DND-41 (cell line): ENCODE results near the gene FFAR2.

Experiments
- ATAC-seq: fragments of 200-7000 bp; cut with Tn5 transposase; 3 replicates; pipeline ENCODE4 v1.9.1; 2021; ENCODE audit warnings: low read depth; ENCODE audit not compliant: insufficient read depth
- DNase-seq: peaks from one replicate; pipeline ENCODE4 v3.0.0-alpha.2; 2020
- H2AFZ ChIP-seq: 2 replicates; pipeline ENCODE4 v1.6.0; 2012; ENCODE audit warnings: low read depth, low read length
- H3K27ac ChIP-seq: 2 replicates; pipeline ENCODE4 v1.5.1; 2012; ENCODE audit warnings: low read length, inconsistent platforms
- H3K27me3 ChIP-seq: fragments of 200-600 bp; sonication (generic); 2 replicates; pipeline ENCODE4 v1.6.0; 2012; ENCODE audit warnings: low read length, mild to moderate bottlenecking, inconsistent platforms; ENCODE audit not compliant: insufficient read depth, poor library complexity
- H3K36me3 ChIP-seq: 2 replicates; pipeline ENCODE4 v1.5.1; 2012; ENCODE audit warnings: low read length, inconsistent platforms; ENCODE audit not compliant: insufficient read depth
- H3K4me1 ChIP-seq: 2 replicates; pipeline ENCODE4 v1.5.1; 2012; ENCODE audit warnings: mild to moderate bottlenecking, low read length; ENCODE audit not compliant: insufficient read depth
- H3K4me2 ChIP-seq: 2 replicates; pipeline ENCODE4 v1.6.0; 2012; ENCODE audit warnings: mild to moderate bottlenecking, moderate library complexity, low read length, inconsistent platforms; ENCODE audit not compliant: insufficient read depth
- H3K4me3 ChIP-seq, 2 experiments: fragments of 200-600 bp in 1 of 2; shearing (Covaris generic) in 1 of 2; 2 replicates each; pipeline ENCODE4 v1.5.1; 2012 to 2016; ENCODE audit warnings: inconsistent platforms in 2 of 2, low read length in 2 of 2, mild to moderate bottlenecking in 2 of 2, low read depth in 1 of 2, moderate library complexity in 1 of 2
- H3K79me2 ChIP-seq: 2 replicates; pipeline ENCODE4 v1.6.0; 2012; ENCODE audit warnings: low read length, inconsistent platforms; ENCODE audit not compliant: insufficient read depth
- H3K9ac ChIP-seq: 2 replicates; pipeline ENCODE4 v1.6.0; 2012; ENCODE audit warnings: low read depth, mild to moderate bottlenecking, inconsistent platforms, low read length, moderate library complexity
- H3K9me3 ChIP-seq: 2 replicates; pipeline ENCODE4 v1.5.1; 2012; ENCODE audit warnings: low read length, moderate library complexity, mild to moderate bottlenecking, inconsistent platforms; ENCODE audit not compliant: insufficient read depth, severe bottlenecking
- H4K20me1 ChIP-seq: 2 replicates; pipeline ENCODE4 v1.6.0; 2012; ENCODE audit warnings: low read length; ENCODE audit not compliant: insufficient read depth
- CTCF ChIP-seq: IDR thresholded peaks from 2 replicates; pipeline ENCODE4 v1.5.1; 2012; ENCODE audit warnings: borderline replicate concordance, low read length, moderate library complexity, mild to moderate bottlenecking; ENCODE audit not compliant: poor library complexity, severe bottlenecking; ENCODE audit errors: extremely low read depth
- EZH2 ChIP-seq: IDR thresholded peaks from 3 replicates; pipeline ENCODE4 v1.6.1; 2012; ENCODE audit warnings: borderline replicate concordance, low read depth, mild to moderate bottlenecking, moderate library complexity, low read length, inconsistent platforms; ENCODE audit not compliant: severe bottlenecking

FFAR2 gene

DNA sequence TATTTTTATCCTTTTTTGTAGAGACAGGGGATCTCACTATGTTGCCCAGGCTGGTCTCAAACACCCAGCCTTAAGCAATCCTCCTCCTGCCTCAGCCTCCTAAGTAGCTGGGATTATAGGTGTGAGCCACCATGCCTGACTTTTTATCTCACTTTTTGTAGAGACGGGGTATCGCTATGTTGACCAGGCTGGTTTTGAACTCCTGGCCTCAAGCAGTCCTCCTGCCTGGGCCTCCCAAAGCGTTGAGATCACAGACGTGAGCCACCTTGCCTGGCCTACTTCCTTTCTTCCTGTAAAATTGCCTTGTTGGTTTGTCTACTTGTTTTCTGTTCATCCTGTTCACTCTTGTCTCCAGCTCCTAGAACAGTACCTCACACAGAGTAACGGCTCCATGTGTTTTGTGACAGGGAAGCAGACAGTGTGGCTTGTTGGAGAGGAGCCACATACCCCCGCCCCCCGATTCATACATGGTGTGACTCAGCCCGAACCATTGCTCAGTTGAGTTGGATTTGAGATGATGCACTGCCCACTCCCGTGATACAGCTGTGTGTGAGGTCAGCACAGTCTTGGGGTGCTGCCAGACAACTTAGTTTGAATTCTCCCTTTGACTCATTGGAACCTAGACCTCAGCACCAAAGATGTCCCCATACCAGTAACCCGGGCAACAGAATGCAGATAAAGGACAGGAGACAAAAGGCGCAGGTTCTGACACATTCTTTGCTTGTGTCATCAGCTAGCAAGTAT, 43.0 kb upstream of the FFAR2 start:
- Histone ChIP-seq H3K4me2 (no peak overlapping the region), H2AFZ (no peak overlapping the region), H3K9me3 (no peaks in the 10 kb centered on the region), H3K79me2 (no peaks in the 10 kb centered on the region), H3K4me3 (no peak overlapping the region), H3K27me3 (no peaks in the 10 kb centered on the region), H3K36me3 (no peaks in the 10 kb centered on the region), H3K4me1 (no peaks in the 10 kb centered on the region), H4K20me1 (no peaks in the 10 kb centered on the region), H3K9ac (no peak overlapping the region), H3K27ac (no peak overlapping the region)
- no peak for DNase-seq
- no peak for ATAC-seq
- TF ChIP-seq CTCF (no peak), EZH2 (no peak)

DNA sequence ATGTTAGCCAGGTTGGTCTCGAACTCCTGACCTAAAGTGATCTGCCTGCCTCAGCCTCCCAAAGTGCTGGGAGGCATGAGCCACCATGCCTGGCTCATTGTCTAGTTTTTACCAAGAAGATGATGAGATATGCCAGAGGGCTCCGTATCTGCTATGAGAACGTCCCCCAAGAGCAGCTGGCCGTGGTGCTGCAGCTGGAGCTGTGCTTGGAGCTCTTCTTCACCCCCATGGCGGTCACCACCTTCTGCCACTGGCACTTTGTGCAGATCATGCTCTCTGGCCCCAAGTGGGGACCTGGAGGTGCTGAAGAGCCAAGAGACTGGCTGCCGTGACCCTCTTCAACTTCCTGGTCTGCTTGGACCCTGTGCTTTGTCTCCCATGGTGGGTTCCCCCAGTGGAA, 40.4 kb upstream of the FFAR2 start:
- H4K20me1 ChIP-seq = no peaks in the 10 kb centered on the region
- H2AFZ ChIP-seq = no peak overlapping the region
- H3K4me2 ChIP-seq = no peak overlapping the region
- no peak overlapping the region for H3K9ac ChIP-seq
- TF ChIP-seq EZH2 = no peak
- TF ChIP-seq CTCF = no peak
- no peak overlapping the region for H3K4me3 ChIP-seq
- no peaks in the 10 kb centered on the region for H3K9me3 ChIP-seq
- H3K27ac ChIP-seq = no peak overlapping the region
- ATAC-seq = no peak
- no peak for DNase-seq
- no peaks in the 10 kb centered on the region for H3K4me1 ChIP-seq
- H3K79me2 ChIP-seq = no peaks in the 10 kb centered on the region
- H3K27me3 ChIP-seq = no peaks in the 10 kb centered on the region
- no peaks in the 10 kb centered on the region for H3K36me3 ChIP-seq

- DNase-seq (no peak), ATAC-seq (no peak)
- H3K27me3 ChIP-seq = no peaks in the 10 kb centered on the region
- no peaks in the 10 kb centered on the region for H3K4me1 ChIP-seq
- no peaks in the 10 kb centered on the region for H3K36me3 ChIP-seq
- H3K4me3 ChIP-seq = no peak overlapping the region
- no peak overlapping the region for H3K4me2 ChIP-seq
- no peak overlapping the region for H3K9ac ChIP-seq
- H3K9me3 ChIP-seq = no peaks in the 10 kb centered on the region
- H3K79me2 ChIP-seq = no peaks in the 10 kb centered on the region
- no peaks in the 10 kb centered on the region for H4K20me1 ChIP-seq
- TF ChIP-seq EZH2 (no peak), CTCF (no peak)
- no peak overlapping the region for H2AFZ ChIP-seq
- H3K27ac ChIP-seq = no peak overlapping the region
Measured at GRCh38 chr19:35408284-35409171, 39.5 kb upstream of the FFAR2 start.
